Pulmonary artery endothelial cell (primary cell): ENCODE data around the gene CDH13. TPM values are rescaled to one million over a fixed set of nuclear protein-coding genes. Genes with fewer than 3 reads are reported as not detected.

ENCODE experiments used
- DNase-seq: peaks from one replicate; pipeline ENCODE4 v3.0.0-alpha.2; 2011; ENCODE audit warnings: low read depth, low spot score
- total RNA-seq: library from RNA; depleted of rRNA; stranded (reverse); fragments of >200 nt; gene quantifications from 2 replicates; pipeline ENCODE4 v1.2.3, GENCODE V29; 2014

Gene CDH13
- total RNA-seq, 1 donor from 2014 or later, result 62.3 TPM

GRCh38 chr16:83272843-83273242 is 646.1 kb downstream of the CDH13 start:
- no peak for DNase-seq

DNA sequence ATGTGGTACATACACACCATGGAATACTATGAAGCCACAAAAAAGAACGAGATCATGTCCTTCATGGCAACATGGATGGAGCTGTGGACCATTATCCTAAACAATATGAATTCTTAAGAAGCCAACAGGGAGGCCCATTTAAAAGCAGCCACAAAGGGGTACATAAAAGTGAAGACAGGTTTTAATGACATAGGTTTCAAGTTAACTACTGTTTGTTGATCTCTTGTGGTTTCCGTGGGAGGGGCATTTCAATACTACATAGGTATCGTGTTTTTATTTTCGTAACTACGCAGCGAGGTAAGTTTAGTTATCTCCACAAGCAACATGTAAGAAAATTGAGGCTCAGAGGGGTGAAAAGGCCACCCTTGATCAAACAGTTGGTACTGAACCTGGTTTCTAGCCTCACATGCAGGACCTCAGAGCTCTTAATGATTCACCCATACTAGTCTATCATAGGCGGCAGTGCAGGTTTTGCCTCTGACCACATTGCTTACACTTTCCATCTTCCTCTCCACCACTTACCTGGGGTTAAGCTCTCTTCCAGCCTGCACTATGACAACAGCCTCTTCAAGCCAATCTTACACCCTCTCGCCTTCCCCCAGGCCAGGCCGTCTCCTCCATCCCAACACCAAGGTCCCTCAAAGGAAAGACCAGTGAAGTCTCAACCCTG is 646.9 kb downstream of the CDH13 start:
- no peak for DNase-seq

DNA sequence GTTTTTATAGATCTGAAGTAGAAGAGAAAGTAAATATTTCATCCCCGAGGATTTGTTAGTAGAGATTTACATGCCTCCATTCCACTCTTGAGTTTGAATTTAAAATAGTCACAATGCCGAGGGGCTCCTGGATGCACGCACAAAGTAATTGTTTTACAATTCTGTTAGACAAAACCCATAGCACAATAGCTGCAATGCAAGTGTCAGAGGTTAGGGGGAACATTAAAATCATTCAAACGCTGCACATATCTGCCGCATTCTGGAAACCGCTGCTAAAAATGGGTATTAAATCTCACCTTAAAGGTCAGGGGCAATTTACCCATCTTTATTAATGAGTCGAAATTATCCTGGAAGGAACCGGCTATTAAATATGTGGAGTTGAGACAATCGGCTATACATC is 652.5 kb downstream of the CDH13 start:
- DNase-seq, result no peak

- no peak for DNase-seq
Measured at GRCh38 chr16:83285921-83286320, 659.2 kb downstream of the CDH13 start.

DNA sequence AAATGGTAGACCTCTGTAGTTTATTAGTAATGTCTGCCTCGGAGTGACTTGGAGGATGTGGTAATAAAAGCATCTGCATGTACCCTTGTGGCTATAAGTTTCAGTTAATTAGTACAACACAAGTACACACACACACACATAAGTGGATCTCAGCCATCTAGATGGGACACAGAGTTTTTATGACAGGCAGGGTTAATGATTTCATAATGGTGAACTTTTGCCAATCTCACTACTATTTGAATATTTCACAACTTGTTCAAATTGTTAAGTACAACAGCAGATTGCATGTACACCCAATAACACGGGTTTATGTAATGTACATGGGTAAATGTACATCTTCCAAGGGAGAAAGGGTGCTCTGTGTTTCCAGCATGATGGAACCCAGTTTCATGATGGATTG is 669.7 kb downstream of the CDH13 start:
- DNase-seq, result no peak

DNA sequence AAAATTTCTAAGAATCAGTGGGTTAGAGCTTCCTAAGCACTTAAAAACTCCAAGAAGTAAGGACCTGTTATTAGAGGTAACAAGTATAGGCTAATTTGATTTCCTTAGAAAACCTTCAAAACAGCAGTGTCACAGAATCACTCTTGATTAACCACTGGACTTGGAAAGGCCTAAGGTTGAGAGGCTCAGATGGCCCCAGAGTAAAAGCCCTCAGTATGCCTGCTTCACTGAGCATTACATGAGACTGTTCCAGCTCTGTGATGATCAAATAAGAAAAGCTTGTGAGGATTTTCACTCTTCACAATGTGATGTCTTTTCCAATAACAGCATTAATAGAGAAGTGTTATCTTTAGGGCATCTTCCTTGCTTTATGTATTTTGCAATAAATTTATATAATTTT is 671.8 kb downstream of the CDH13 start:
- DNase-seq, result no peak

DNA sequence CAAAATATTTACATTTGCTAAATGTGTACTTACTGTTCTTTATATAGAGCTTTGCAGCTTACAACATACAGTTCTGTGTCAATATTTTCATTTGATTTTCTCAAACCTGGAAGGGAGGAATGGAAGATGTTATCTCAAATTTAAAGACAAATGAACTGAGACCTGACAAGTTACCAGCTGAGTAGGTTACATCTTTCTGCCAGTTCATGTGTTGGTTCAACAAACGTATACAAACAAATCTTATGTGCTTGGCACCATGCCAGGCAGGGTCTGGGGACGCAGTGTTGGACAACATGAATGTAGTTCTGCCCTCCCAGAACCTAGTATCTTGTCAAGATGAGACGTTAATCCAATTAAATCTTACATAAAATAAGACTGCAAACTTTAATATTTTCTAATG is 673.6 kb downstream of the CDH13 start:
- DNase-seq, result no peak

DNA sequence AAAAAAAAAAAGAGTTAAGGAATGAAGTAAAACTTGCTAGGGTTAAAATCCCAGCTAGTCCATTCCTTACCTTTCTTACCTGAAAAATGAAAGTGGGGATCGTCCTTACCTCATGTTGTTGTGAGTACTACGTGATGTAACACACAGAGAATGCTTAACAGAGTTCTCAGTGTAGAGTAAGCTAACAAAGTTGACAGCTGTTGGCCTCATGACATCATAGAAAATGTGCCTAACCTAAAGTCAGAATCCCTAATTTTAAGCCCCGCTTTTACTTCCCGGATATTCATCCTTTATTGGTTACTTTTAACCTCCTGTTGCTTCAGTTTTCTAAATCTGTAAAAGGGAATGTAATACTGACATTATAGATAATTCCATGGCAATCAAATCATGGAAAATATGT is 675.2 kb downstream of the CDH13 start:
- no peak for DNase-seq

DNA sequence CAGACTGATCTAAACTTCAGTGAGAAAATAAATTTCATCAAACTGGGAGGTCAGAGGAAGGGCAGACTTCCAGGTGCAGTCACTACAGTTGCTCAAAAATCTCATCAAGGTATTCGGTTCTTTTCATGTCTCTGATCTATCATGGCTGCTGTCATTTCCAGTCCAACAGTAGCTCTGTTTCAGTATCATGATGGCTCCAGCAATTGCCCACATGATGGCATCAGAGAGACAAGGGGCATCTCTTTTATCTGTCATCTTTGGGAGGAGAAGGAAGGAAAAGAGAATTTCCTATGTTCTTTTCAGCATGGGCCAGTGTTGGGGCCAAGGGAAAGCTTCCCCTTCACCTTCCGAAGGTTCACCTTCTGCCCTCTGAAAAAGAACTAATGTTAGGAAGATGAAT is 676.1 kb downstream of the CDH13 start:
- no peak for DNase-seq

DNA sequence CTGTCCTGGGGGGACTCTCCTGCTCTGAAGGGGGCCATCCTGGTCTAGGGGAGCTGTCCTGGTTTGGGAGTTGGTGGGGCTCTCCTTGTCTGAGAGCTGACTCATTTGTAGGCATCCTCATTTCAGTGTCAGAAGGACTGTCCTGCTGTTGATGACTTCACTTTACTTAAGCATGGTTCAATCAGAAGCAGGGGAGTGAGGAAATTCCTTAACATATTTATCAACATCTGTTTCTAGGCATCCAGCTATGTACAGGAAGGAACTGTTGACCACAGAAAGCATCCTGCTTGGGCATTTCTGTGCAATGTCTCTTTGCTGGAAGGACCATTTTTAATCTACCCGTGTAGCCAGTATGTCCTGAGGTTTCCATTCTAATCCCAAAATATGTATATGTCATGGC is 678.3 kb downstream of the CDH13 start:
- peak; percentile 91 for DNase-seq

GRCh38 chr16:83306961-83307593 is 680.3 kb downstream of the CDH13 start:
- peak; percentile 5 for DNase-seq

DNA sequence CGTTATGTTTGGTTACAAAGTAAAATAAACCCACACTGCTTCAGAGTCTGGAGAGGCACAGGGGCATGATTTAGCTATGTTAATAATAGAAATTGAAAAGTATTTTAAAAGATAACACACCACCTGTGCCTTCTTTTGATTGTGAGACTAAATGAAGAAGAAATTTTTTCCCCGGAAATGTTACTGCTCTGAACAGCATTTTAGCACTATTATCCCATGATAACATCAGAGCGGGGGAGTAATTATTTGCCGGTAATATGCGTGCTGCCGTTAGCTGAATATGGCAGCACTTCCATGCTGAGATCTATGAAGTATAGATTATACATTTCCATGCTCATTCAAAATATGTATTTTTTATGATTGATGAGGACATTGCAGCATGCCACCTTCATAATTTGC is 680.8 kb downstream of the CDH13 start:
- DNase-seq, result no peak

DNA sequence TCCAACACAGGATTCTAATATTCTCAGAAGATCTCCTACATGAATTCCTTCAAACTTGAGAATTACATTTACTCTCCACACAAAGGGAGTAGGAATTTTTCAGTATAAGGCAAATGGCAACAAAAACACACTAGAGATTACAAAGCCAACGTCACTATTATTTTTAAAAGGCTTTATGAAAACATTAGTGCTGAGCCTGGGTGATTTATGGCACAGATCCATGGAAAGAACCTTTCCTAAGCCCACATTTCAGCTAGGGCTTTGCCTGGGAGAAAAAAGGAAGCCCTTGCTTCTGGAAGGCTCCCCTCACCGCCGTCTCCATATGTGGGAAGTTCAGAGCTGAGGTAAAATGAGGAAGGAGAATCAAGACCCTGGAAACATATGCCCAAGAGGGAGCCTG is 681.6 kb downstream of the CDH13 start:
- no peak for DNase-seq

DNA sequence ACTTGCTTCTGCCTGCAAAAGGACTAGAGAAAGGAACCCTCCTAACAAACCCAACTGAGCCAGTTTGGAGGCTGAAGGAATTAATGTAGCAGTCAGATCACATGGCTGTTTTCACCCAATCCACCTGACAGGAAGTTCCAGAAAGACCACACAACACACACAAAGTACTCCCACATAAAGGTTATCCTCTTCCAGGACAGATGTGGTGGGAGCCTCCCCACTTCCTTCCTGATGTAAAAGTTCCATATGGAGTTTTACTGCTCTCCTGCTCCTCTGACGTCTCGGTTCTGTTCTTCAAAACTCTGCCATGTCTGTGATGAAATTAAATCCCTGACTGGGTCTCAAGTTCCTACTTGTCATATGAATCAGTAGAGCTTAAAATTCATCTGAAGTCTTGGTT is 684.0 kb downstream of the CDH13 start:
- no peak for DNase-seq

DNA sequence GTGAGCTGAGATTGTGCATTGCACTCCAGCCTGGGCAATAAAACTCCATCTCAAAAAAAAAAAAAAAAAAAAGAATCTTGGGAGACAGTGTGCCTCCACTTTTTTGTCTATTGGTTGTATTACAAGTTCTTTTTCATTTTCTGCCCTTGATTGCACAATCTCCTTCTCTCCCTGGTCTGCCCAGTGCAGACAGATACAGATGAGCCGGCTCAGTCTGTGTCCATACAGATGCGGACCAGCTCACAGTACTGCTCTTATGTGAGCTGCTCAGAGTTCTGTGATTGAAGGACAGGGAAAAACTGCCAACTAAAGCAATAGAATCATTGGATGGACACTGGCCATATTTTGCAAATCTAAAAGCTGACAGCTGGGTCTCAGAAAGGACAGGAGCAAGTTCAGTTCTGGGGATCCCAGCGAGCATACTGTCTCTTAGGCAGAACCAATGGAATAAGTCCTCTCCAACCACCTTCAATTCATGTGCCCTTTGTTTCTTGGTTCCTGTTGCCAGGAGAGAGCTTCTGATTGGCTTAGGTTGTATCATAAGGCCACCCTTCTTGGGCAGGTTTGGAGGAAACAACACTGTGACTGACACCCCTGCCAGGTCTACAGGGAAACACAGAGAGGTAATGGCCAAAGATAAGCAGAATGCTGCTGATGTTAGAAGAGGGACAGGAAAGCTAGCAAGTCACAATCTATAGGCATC is 685.4 kb downstream of the CDH13 start:
- DNase-seq, result no peak

DNA sequence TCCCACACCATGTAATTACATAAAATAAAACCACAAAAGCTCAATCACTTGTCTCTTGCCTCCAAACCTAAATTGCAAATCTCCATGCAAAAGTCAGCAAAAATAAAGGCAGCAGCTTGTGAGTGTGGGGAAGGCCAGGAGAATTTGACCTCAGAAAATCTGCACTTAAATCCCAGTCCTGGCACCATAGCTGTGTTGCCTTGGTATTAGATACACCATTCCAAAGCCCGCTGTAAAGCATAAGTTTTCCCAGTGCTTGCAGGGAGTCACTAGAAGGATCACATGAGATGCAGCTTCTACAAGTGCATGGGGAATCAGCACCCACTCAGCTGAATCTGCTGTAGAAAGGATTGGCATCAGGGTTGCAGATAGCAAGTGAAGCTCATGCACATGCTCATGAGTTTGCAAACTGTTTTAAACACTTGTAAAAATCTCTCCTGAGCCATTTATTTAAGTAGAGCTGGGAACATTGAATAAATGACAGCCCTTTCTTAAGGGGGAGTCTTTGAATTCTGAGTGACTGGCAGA is 686.0 kb downstream of the CDH13 start:
- no peak for DNase-seq

GRCh38 chr16:83315271-83315670 is 688.5 kb downstream of the CDH13 start:
- DNase-seq, result no peak

- no peak for DNase-seq
Measured at GRCh38 chr16:83316458-83316857, 689.7 kb downstream of the CDH13 start.

DNA sequence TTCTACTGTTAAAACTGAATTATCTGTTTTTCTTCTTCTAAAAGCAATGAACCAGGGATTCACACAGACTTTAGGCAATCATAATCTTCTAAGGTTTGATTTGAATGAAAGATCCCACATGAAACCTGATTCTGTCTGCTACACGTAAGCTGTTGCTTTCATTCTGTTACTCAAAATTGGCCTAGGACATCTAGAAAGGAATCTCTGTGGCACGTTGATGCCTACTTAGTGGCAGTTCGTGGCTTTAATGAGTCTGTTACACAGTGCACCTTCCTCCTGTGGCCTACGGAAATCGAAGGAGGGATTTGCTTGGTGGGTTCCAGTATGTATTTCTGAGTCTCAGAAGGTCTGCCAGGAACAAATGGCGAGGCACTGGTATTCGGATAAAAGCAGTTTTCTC is 691.6 kb downstream of the CDH13 start:
- DNase-seq, result no peak

DNA sequence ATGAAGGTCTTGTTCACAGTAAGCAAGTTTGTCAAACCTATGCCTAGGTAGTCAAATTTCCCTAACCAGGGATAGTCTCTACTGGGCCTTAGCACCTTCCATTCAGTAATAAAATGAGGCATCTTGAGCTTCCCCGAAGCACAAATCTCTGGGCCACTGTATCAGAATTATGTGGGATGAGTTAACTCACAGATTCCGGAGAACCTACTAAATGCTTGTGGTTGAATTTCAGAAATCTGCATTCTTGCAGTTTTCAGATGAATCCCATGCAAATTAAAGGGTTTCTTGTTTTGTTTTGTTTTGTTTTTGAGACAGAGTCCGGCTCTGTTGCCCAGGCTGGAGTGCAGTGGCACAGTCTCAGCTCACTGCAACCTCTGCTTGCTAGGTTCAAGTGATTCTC is 702.2 kb downstream of the CDH13 start:
- no peak for DNase-seq

GRCh38 chr16:83329441-83329840 is 702.7 kb downstream of the CDH13 start:
- DNase-seq, result no peak

DNA sequence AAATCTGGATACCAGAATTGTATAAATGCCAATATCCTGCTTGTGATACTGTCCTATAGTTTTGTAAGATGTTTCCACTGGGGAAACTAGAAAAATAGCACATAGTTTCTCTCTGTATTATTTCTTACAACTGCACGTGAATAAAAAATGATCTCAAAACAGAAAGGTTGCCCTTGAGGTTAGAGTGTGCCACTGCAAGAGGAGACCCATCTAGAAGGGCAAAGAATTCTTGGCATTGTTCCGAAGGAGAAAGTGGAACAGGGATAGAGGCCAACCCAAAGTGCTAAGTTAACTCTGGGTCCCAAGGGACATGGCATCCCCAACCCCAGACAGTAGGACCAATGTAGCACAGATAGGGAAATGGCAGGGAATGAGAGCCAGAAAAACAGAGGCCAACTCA is 703.5 kb downstream of the CDH13 start:
- no peak for DNase-seq

DNA sequence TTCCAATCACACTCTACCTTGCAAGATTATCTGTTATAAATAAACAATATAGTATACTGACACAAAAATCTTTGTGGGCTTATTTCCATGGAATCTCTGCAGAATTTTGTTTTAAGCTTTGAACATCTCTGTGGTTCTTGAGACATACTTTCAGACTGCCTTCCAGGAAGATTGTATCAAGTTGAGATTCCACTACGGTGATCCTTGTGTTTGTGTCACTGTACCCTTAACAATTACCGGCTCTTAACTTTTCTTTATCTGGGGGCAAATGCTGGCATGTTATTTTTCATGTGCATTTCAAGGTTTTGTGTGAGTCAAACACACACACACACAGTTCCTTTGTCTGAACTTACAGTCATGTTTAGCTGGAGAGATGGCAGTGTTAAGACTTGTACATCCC is 708.3 kb downstream of the CDH13 start:
- DNase-seq, result no peak
